MM.1S (cell line): ENCODE results near the gene DMXL2.

Experiments used
- DNase-seq: peaks from one replicate; pipeline ENCODE4 v3.0.0-alpha.2; 2015
- H2AFZ ChIP-seq: fragments of 300-600 bp; sonication (generic); 2 replicates; pipeline ENCODE4 v1.6.0; 2016; ENCODE audit warnings: antibody characterized with exemption, low read length
- H3F3A ChIP-seq: fragments of 300-600 bp; sonication (generic); 2 replicates; pipeline ENCODE4 v1.6.1; 2016; ENCODE audit warnings: mild to moderate bottlenecking, antibody characterized with exemption, low read length, moderate library complexity, mixed read lengths; ENCODE audit not compliant: insufficient read depth
- H3K27ac ChIP-seq: fragments of 300-600 bp; sonication (generic); 2 replicates; pipeline ENCODE4 v1.5.1; 2016; ENCODE audit warnings: mild to moderate bottlenecking, low read length
- H3K27me3 ChIP-seq: fragments of 300-600 bp; sonication (generic); replicated peaks from 2 replicates; pipeline ENCODE4 v1.6.0; 2016; ENCODE audit warnings: low read length; ENCODE audit not compliant: insufficient read depth
- H3K36me3 ChIP-seq: fragments of 300-600 bp; sonication (generic); replicated peaks from 2 replicates; pipeline ENCODE4 v1.6.1; 2016; ENCODE audit warnings: mild to moderate bottlenecking, low read length, mixed read lengths; ENCODE audit not compliant: insufficient read depth
- H3K4me1 ChIP-seq: fragments of 300-600 bp; sonication (generic); 2 replicates; pipeline ENCODE4 v1.6.1; 2016; ENCODE audit warnings: low read length, mixed read lengths
- H3K4me2 ChIP-seq: fragments of 300-600 bp; sonication (generic); 2 replicates; pipeline ENCODE4 v1.6.0; 2016; ENCODE audit warnings: low read depth, low read length
- H3K4me3 ChIP-seq: fragments of 300-600 bp; sonication (generic); 2 replicates; pipeline ENCODE4 v1.5.1; 2016; ENCODE audit warnings: low read length, mixed read lengths
- H3K79me2 ChIP-seq: fragments of 300-600 bp; sonication (generic); 2 replicates; pipeline ENCODE4 v1.6.1; 2016; ENCODE audit warnings: mixed run types, low read length, mixed read lengths
- H3K9ac ChIP-seq: fragments of 300-600 bp; sonication (generic); 2 replicates; pipeline ENCODE4 v1.6.1; 2016; ENCODE audit warnings: low read length, mixed read lengths
- H3K9me2 ChIP-seq: fragments of 300-600 bp; sonication (generic); replicated peaks from 2 replicates; pipeline ENCODE4 v1.6.1; 2016; ENCODE audit warnings: mild to moderate bottlenecking, low read length, mixed read lengths; ENCODE audit not compliant: insufficient read depth
- H3K9me3 ChIP-seq: fragments of 300-600 bp; sonication (generic); replicated peaks from 2 replicates; pipeline ENCODE4 v1.6.1; 2016; ENCODE audit warnings: mild to moderate bottlenecking, low read length, mixed read lengths; ENCODE audit not compliant: insufficient read depth
- H4K20me1 ChIP-seq: fragments of 300-600 bp; sonication (generic); 2 replicates; pipeline ENCODE4 v1.6.1; 2016; ENCODE audit warnings: mild to moderate bottlenecking, low read length, moderate library complexity, mixed read lengths; ENCODE audit not compliant: insufficient read depth
- EZH2 ChIP-seq: fragments of 300-600 bp; sonication (generic); optimal IDR thresholded peaks from 2 replicates; pipeline ENCODE3; 2017; ENCODE audit warnings: low read depth, mild to moderate bottlenecking, antibody characterized with exemption, low read length, mixed read lengths
- EZH2phosphoT487 ChIP-seq: fragments of 300-600 bp; sonication (generic); IDR thresholded peaks from 2 replicates; pipeline ENCODE4 v1.6.1; 2018; ENCODE audit warnings: antibody characterized with exemption, low read length
- TF ChIP-seq, protein P1 (sequence below): fragments of 300-600 bp; sonication (generic); IDR thresholded peaks from 2 replicates; pipeline ENCODE4 v1.5.1; 2016; ENCODE audit warnings: antibody characterized with exemption, low read length, mixed read lengths

The DMXL2 gene

GRCh38 chr15:51642696-51643095 lies 20.1 kb upstream of the DMXL2 start:
- H3K27me3 ChIP-seq: no peaks in the 10 kb centered on the region
- no peak overlapping the region for H2AFZ ChIP-seq
- H3K4me2 ChIP-seq: no peak overlapping the region
- no peaks in the 10 kb centered on the region for H3K4me1 ChIP-seq
- H3K79me2 ChIP-seq: no peaks in the 10 kb centered on the region
- H3K9ac ChIP-seq: no peak overlapping the region
- TF ChIP-seq EZH2phosphoT487 (no peak), EZH2 (no peak)
- TF ChIP-seq, protein P1, sequence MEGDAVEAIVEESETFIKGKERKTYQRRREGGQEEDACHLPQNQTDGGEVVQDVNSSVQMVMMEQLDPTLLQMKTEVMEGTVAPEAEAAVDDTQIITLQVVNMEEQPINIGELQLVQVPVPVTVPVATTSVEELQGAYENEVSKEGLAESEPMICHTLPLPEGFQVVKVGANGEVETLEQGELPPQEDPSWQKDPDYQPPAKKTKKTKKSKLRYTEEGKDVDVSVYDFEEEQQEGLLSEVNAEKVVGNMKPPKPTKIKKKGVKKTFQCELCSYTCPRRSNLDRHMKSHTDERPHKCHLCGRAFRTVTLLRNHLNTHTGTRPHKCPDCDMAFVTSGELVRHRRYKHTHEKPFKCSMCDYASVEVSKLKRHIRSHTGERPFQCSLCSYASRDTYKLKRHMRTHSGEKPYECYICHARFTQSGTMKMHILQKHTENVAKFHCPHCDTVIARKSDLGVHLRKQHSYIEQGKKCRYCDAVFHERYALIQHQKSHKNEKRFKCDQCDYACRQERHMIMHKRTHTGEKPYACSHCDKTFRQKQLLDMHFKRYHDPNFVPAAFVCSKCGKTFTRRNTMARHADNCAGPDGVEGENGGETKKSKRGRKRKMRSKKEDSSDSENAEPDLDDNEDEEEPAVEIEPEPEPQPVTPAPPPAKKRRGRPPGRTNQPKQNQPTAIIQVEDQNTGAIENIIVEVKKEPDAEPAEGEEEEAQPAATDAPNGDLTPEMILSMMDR: no peak
- no peaks in the 10 kb centered on the region for H3K9me3 ChIP-seq
- no peak for DNase-seq
- no peak overlapping the region for H3K27ac ChIP-seq
- no peaks in the 10 kb centered on the region for H4K20me1 ChIP-seq
- H3F3A ChIP-seq: no peaks in the 10 kb centered on the region
- H3K4me3 ChIP-seq: no peak overlapping the region
- H3K9me2 ChIP-seq: no peaks in the 10 kb centered on the region
- no peaks in the 10 kb centered on the region for H3K36me3 ChIP-seq

DNA sequence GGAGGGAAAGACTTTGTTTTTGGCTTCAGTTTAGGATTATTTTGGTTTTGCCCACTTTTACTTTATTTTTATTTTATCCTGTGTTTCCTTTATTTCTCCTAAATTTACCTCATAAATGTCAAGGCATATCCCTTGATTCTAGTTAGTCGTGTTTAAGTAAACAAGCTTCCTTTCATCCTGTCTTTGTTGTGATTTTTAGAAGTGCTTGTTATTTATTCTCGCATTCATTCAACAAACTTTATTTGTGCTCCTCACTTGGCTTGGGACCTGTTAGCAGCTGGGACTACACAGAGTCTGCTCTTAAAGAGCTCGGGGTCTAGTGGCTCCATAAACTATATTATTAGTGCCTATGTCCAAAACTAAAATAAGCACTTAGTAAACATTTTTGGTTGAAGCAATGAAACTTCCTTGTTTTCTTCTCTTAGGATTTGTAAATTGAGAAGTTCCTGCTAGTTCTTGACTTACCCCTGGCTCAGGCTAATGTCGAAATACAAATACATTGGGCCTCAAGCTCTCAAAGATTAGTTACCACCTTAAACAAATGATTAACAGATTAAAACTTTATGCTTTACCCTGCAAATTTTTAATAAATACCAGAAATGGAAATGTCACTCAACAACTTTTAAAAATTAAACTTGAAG lies 19.0 kb upstream of the DMXL2 start:
- H3K4me3 ChIP-seq: no peak overlapping the region
- H2AFZ ChIP-seq: no peak overlapping the region
- no peaks in the 10 kb centered on the region for H3F3A ChIP-seq
- no peaks in the 10 kb centered on the region for H3K27me3 ChIP-seq
- TF ChIP-seq EZH2 (no peak), EZH2phosphoT487 (no peak)
- TF ChIP-seq, protein P1: no peak
- no peaks in the 10 kb centered on the region for H3K36me3 ChIP-seq
- H3K9me2 ChIP-seq: no peaks in the 10 kb centered on the region
- no peaks in the 10 kb centered on the region for H3K4me1 ChIP-seq
- DNase-seq: no peak
- no peaks in the 10 kb centered on the region for H3K9me3 ChIP-seq
- H4K20me1 ChIP-seq: no peaks in the 10 kb centered on the region
- no peaks in the 10 kb centered on the region for H3K79me2 ChIP-seq
- H3K9ac ChIP-seq: no peak overlapping the region
- no peak overlapping the region for H3K27ac ChIP-seq
- H3K4me2 ChIP-seq: no peak overlapping the region

DNA sequence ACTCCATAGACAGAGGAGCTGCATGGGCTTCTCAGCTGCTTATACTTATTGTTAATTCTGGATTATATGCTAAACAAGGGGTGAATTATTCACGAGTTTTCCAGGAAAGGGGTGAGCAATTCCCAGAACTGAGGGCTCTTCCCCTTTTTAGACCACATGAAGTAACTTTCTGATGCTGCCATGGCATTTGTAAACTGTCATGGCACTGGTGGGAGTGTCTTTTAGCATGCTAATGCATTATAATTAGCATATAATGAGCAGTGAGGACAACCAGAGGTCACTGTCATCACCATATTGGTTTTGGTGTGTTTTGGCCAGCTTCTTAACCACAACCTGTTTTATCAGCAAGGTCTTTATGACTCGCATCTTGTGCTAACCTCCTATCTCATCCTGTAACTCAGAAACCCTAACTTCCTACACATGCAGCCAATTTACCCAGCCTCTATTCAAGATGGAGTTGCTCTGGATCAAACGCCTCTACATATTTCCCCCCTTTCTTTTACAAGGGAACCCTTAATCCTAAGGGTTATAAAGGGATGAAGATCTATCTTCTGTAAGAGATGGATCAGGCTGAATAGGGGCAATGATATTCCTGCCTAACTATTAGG lies 12.1 kb upstream of the DMXL2 start:
- Histone ChIP-seq H3K79me2 (no peaks in the 10 kb centered on the region), H3K9me2 (no peaks in the 10 kb centered on the region), H3K4me1 (no peaks in the 10 kb centered on the region), H2AFZ (no peak overlapping the region), H3K4me2 (no peak overlapping the region), H3K9ac (no peak overlapping the region), H3K4me3 (no peak overlapping the region), H3K27ac (no peak overlapping the region), H3F3A (no peaks in the 10 kb centered on the region), H3K9me3 (no peaks in the 10 kb centered on the region), H3K36me3 (no peaks in the 10 kb centered on the region), H3K27me3 (no peaks in the 10 kb centered on the region), H4K20me1 (no peaks in the 10 kb centered on the region)
- no peak for TF ChIP-seq EZH2phosphoT487
- TF ChIP-seq, protein P1: no peak
- no peak for TF ChIP-seq EZH2
- no peak for DNase-seq
